ENCODE data around the gene SIPA1L3.

SIPA1L3 gene

DNA sequence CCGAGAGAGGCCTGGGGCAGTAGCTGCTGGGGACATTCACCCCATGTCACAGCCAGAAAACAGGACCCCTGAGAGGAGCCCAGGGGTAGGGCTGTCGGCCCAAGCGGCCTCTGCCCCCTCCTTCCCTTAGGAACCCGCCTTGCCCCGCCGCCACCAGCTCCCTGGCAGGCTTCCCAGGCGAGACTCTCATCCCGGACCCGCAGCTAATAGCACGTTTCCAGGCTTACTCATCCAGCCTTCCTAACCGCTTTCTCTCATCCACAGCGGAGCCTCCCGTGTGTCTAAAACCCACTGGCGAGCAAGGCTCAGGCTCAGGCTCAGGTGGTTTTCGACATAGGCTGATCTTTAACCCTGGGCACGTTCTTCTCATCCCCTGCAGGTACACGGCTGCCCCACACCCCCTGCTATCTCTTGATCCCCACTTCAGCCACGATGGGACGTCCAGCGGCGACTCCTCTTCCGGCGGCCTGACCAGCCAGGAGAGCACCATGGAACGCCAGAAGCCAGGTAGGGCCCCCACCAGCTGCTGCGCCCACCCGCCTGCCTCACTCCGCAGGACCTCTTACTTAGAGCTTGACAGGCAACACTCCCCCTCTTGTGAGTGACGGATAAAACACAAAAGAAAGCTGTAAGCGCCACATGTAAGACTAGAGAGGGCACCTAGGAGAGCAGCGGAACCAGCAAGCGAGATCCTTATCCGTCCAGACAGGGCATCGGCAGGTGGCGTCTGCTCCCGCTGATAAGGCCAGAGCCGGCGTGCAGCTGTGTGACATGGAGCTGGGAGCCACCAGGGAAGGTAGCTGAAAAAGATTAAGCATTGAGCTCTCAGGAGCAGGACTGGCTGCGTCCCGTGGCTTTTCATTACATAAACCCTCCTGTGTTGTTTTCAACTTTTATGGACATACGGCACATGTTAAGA, 245.7 kb downstream of the SIPA1L3 start:
- DNase-seq (ENCODE audit: low read depth): peak; percentile 49

- peak; percentile 29 for DNase-seq (ENCODE audit: low read depth)
Observed at GRCh38 chr19:38155453-38155852, 248.4 kb downstream of the SIPA1L3 start.

GRCh38 chr19:38158730-38159129, 251.7 kb downstream of the SIPA1L3 start:
- DNase-seq (ENCODE audit: low read depth): no peak

DNA sequence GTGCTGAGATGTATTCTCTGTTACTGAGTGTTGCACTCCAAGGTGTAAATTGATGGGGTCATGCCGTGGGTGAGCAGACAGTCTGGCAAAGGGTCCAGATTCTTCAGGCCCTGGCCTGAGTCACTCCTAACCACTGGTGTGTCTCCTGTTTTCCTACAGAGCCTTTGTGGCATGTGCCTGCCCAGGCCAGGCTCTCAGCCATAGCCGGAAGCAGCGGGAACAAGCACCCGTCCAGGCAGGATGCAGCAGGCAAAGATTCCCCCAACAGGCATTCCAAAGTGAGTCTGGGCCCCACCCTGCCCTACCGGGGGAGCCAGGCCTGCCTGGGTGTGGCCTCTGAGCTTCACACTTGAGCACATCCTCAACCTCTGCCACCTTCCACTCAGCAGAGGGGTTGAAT, 255.1 kb downstream of the SIPA1L3 start:
- DNase-seq (ENCODE audit: low read depth): no peak

DNA sequence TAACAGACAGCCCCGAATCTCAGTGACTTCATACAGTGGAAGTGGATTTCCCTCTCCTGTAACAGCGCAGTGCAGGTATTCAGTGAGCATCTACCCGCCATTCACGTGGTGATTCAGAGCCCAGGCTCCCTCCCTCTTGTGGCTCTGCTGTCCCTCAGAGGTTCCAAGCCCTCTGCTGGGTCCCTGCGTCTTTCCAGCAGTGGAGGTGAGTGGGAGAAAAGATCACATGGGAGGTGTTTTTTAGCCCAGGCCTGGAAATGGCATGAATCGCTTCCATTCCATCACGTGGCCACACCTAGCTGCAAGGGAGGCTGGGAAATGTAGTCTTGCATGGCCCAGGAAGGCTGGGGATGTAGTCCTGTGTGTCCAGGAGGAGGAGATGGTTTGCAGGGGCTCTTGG, 255.6 kb downstream of the SIPA1L3 start:
- DNase-seq (ENCODE audit: low read depth): no peak

- no peak for DNase-seq (ENCODE audit: low read depth)
Observed at GRCh38 chr19:38163419-38164290, 256.6 kb downstream of the SIPA1L3 start.

- no peak for DNase-seq (ENCODE audit: low read depth)
Observed at GRCh38 chr19:38164526-38164925, 257.5 kb downstream of the SIPA1L3 start.

DNA sequence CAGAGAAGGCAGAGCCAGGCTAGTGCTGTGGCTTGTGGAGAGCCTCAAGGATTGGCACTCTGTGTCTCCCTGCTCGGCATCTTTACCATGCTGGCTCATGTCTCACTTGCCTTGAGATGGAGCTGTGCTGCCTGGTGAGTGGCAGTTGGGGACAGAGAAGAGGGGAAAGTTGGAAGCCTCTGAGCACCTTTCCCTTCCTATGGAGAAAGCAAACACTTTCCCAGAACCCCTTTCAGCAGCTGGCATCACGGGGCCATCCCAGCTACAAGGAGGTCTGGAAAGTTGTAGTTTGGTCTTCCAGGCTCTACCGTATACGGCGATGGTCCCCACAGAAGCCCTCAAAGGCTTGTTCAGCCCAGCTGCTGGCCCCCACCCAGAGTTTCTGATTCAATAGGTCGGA, 258.3 kb downstream of the SIPA1L3 start:
- DNase-seq (ENCODE audit: low read depth): no peak

DNA sequence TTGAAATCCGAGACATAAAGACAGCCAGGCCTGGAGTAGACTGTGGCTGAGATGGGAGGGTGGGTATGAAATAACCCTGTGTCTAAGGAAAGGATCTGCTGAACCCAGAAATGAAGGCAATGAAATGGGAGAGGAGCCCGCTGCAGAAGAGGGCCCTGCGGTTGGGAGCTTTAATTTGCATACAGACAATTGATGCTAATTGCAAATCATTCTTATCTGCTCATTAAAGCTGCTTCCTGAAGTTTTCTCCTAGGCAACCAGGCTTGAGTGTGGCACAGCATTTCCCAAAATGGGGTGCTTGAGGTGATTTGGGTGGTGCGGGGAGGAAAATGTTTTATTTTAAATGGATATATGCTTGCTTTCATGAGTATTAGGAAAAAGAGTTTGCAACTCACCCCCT, 261.6 kb downstream of the SIPA1L3 start:
- DNase-seq (ENCODE audit: low read depth): no peak

DNA sequence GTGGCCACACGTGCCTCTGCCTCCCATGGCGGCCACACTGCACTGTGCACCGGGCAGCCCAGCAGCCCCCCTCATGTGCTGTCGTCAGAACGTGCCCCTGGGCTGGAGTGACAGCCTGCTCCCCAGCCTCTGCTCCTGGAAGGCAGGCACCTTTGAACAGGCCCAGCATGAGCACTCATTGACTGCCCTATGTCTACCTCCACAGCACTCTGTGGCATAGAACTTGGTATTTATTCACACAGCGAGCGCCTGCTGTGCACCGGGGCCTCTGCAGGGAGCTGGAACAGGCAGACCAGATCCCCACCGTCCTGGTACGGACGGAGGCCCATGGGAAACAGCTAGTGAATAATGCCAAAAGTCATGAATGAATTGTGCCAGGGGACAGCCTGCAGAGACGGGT, 263.3 kb downstream of the SIPA1L3 start:
- no peak for DNase-seq (ENCODE audit: low read depth)

- no peak for DNase-seq (ENCODE audit: low read depth)
Observed at GRCh38 chr19:38172001-38172400, 265.0 kb downstream of the SIPA1L3 start.

DNA sequence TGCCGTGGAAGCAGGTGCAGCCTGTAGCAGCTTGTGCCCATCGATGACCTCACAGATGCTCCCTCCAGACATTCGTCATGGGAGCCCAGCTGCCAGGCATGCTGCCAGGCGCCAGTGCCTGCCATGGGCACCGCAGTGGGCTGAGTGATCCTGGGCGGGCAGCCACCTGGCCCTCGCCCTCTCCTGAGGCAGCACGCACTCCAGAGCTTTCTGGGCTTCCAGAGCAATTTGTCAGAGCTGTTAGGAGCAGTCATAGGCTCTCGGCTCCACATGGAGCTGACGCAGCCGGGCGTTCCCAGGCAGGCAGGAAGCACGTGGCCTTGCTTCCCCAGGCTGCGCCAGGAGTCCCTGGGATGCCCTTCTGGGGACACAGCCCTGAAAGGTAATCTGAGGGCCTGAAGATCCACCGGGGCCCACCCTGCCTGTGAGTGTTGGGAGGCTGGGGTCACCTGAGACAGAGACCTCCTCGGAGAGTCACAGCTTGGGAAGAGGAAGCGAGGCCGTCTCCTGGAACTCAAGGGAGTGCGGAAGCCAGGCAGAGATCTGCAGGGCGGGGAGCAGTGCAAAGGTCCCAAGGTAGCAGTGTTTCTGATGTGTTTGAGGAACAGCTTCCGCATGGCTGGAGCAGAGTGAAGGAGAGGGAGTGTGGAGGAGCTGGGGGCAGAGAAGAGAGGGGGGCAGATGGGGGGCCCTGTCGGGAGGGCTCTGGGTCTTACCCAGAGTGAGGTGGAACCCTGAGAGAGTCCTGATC, 266.5 kb downstream of the SIPA1L3 start:
- no peak for DNase-seq (ENCODE audit: low read depth)

GRCh38 chr19:38175422-38175821, 268.4 kb downstream of the SIPA1L3 start:
- no peak for DNase-seq (ENCODE audit: low read depth)

DNA sequence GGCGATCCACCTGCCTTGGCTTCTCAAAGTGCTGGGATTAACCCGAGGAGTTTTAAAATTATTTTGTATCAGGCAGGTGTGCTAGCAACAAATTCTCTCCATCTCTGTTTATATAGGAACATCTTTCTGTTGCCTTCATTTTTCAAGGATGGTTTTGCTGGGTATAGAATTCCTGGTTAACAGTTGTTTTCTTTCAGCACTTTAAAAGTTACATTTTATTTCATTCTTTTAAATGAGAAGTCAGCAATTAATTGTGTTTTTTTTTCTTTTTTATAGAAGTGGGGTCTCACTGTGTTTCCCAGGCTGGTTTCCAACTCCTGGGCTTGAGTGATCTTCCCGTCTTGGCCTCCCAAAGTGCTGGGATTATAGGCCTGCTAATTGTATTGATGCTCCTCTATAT, 273.1 kb downstream of the SIPA1L3 start:
- no peak for DNase-seq (ENCODE audit: low read depth)

- DNase-seq (ENCODE audit: low read depth): peak; percentile 7
Observed at GRCh38 chr19:38182536-38183210, 275.7 kb downstream of the SIPA1L3 start.

DNA sequence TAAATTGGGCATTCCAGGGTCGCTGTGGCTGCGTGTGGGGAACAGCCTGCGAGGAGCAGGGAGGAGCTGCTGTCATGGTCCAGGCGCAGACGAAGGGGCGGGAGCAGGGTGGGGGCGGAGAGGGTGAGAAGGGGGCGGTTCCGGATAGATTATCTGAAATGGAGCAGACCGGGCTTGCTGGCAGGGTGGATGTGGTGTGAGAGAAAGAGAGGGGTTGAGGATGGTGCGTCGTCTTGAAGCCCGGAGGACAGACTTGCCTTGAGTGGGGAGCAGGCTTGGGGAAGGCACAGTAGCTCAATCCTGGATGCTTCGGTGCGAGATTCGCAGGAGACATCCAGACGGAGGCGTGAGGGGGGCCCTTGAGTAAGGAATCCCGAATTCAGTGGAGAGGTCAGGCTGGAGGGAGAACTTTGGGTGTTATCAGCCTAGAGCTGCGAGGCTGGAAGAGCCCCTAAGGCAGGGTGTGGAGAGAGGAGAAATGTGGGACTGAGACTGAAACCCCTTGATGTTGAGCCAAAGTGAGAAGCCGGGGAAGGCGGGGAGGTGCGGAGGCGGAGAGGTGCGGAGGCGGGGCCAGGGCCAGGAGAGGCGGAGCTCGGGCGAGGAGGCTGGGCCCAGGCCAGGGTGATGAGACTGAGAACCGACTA, 276.4 kb downstream of the SIPA1L3 start:
- no peak for DNase-seq (ENCODE audit: low read depth)

DNA sequence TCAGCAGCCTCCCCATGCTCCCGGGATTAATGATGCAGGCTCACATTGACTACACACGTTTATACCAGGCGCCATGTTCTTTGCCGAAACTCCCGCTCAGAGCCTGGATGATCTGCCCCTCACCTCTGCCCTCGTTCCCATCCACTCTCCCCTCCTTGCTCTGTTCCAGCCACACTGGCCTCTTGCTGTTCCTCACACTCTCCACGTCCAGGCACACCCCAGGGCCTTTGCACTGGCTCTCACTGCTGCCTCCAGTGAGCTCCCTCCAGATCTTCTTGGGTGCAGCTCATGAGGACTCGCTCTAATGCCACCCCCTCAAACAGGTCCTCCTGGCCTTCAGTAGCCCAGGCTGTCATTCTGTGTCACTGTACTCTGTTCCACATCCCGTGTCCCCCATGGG, 277.8 kb downstream of the SIPA1L3 start:
- no peak for DNase-seq (ENCODE audit: low read depth)

GRCh38 chr19:38185562-38185961, 278.6 kb downstream of the SIPA1L3 start:
- DNase-seq (ENCODE audit: low read depth): no peak

- no peak for DNase-seq (ENCODE audit: low read depth)
Observed at GRCh38 chr19:38190061-38190460, 283.1 kb downstream of the SIPA1L3 start.

DNA sequence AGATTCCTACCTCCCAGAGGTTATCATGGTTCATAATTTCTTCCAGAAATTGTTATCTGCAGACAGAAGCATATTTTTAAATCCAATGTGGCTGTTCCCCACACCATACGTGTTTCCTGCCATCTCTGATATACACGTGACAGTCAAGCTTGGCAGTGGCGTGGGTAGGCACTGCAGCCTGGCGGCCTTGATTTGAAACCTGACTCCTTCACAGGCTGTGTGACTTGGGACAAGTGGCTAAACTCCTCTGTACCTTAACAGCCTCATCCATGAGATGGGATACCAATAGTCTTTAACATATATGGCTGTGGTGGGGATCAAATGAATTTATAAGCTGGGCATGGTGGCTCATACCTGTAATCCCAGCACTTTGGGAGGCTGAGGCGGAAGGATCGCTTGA, 283.8 kb downstream of the SIPA1L3 start:
- no peak for DNase-seq (ENCODE audit: low read depth)

- no peak for DNase-seq (ENCODE audit: low read depth)
Observed at GRCh38 chr19:38191747-38192146, 284.7 kb downstream of the SIPA1L3 start.
